Activated CD8-positive, alpha-beta memory T cell treated with anti-CD3 and anti-CD28 coated beads, Interleukin-2, amount 50 U/mL, for 48 hours (primary cell): Measurements from ENCODE around the gene TCF4.

Experiments used
- DNase-seq: peaks from one replicate; pipeline ENCODE4 v3.0.0-alpha.2; 2020

Gene TCF4

DNA sequence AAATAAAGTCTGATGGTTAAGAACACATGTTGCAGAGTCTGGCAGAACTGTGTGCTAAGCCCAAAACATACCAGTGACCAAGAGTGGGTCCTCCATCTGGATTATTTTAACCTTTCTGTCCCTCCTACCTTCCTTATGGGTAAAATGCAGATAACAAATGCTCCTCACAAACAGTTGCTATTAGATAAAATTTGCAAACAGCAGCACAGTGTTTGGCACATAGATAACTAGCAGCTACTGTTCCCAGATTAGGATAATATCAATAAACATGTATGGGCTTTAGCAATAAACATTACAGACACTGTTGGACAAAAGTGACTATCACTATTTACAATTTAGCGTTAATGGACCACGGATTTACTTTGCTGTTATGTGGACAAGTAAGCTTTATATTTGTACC lies 154.9 kb downstream of the TCF4 start:
- DNase-seq, result no peak

GRCh38 chr18:55432307-55433040 lies 155.5 kb downstream of the TCF4 start:
- no peak for DNase-seq

DNA sequence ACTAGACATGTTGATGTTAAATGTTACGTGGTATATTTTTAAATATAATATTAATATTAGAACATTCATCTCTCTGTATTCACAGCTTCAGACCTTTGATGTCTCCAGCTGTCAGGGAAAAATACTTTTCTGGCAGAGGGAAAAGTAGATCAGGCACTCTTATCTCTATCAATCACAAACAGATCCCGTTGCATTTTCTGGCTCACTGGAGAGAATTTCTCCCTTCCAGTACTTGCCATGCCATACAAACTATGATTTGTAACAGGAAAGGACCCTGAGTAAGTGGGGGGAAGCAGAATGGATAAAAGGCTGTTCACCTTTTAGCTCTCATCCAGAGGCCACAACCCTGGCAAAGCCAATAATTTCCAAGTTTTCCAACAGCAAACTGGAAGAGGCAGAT lies 158.0 kb downstream of the TCF4 start:
- no peak for DNase-seq

- DNase-seq, result no peak
Measured at GRCh38 chr18:55427951-55428350, 160.0 kb downstream of the TCF4 start.

DNA sequence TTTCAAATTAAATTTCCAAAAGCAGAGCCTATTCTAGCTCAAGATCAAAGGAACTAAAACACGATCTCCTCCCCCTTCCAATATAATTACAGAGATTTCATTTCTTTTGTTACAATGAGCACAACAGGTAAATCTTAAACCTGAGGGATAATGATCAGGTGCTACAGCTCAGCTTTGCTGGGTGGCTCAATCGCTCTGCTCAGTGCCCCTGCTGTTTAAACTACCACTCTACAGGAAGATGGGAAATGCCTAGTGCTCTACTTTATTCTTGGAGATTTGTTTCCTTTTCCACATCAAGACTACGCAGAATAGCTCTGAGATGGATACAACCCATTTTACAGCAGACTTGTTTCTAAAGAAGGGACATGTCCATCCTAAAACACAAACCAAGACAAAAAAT lies 162.3 kb downstream of the TCF4 start:
- no peak for DNase-seq

GRCh38 chr18:55422456-55423180 lies 165.4 kb downstream of the TCF4 start:
- no peak for DNase-seq

- no peak for DNase-seq
Measured at GRCh38 chr18:55421615-55422419, 166.2 kb downstream of the TCF4 start.

GRCh38 chr18:55421308-55421614 lies 166.7 kb downstream of the TCF4 start:
- no peak for DNase-seq

- DNase-seq, result no peak
Measured at GRCh38 chr18:55420665-55421307, 167.2 kb downstream of the TCF4 start.

DNA sequence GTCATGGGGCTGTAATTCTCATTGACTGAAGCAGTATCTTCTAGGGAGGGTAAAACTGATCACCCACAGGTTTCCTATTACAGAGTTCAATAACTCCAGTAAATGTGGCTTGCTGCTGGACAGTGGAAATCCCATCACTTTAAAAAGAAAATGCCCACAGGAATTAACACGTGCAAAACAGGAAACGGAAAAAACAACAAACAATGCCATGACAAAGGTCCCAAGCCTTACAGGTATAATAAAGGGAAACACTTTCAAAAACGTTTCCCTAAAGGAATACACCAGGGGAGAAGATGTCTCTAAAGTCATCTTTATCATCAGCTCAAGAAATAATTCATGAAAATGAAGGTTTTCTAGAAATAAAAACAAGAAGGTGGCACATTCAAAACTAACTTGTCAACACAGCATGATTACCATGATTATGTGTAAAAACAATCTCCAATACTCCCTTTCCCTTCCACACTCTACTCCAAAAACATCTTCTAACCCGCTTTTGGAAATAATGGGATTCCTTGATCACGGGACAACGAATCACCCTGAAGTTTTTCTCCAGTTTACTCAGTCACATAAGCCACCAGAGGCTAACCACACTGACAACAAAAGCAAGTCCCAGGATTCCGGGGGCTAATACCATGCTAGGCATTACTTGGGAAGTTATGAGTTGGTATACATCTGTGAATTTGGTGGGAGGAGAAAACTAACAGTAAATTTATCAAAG lies 167.9 kb downstream of the TCF4 start:
- no peak for DNase-seq

DNA sequence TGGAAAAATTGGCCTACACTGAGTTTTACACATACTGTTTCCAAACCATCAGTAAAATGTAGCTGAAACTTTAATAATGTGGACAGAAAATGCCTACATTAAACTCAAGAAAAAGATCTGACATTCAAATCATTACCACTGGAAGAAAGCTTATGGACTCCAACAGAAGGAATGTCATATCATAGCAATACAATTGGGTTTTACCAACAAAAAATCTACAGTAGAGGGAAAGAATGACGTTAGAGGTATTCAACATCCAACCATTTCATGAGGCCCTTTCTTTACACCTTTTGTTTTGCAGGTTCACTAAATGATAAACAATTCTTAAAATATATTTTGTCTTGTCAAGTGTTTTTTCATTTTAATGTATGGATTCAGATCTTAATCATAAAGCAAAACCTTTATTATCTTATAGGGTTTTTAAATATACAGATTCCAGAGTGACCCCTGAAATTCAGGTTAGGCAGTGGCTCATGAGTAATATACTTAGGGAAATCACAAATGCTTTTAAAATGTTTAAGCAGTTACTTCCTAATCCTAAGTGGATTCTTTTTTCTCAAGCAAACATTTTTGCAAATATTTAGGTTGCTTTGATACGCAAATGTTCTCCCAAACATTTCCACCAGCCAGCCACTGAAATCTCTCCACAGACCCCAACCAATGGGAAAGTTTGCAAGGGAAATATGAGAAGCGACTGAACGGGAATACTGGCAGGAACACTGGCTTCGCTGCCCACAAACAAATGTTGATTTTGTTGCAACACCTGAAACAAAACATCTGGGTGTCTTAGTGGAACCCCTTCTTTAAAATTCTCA lies 168.7 kb downstream of the TCF4 start:
- no peak for DNase-seq

GRCh38 chr18:55418439-55418838 lies 169.6 kb downstream of the TCF4 start:
- DNase-seq, result no peak

DNA sequence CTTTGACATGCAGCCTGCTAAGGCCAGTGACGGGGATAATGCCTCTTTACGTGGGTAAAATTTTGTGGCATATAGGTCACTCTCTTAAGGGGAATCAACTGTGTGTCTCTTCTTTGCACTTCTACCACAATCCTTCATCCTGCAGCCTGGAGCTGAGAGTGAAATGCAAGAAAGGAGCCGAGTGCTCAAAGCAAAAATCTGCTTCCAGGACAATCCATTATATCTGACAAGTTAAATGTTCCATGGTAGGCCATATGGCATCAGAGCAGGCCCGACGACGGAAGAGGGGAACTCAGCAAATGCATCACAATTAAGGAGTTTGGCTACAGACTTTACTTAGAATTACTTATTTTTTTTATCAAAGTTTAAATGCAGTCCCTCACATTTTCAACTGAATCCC lies 171.2 kb downstream of the TCF4 start:
- DNase-seq, result no peak

GRCh38 chr18:55415258-55415871 lies 172.6 kb downstream of the TCF4 start:
- DNase-seq, result peak; percentile 88

- DNase-seq, result no peak
Measured at GRCh38 chr18:55414475-55414874, 173.5 kb downstream of the TCF4 start.

DNA sequence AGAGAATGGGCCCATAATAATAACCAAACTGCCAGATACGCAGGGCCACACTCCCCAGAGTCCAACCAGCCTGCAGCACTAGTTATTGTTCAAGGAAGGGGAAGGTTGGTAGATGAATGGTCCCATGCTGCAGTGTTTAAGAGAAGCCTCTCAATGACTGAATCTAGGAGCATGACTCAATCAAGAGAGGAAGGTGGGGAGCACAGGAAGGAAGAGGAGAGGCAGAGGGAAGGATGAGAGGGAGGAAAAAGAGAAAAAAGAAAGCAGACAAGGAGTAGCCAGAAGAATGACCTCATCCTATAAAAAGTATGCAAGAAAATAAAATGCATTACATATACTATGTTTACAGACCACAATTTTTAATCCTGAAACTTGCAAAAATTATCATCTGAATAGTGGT lies 174.5 kb downstream of the TCF4 start:
- DNase-seq, result no peak

DNA sequence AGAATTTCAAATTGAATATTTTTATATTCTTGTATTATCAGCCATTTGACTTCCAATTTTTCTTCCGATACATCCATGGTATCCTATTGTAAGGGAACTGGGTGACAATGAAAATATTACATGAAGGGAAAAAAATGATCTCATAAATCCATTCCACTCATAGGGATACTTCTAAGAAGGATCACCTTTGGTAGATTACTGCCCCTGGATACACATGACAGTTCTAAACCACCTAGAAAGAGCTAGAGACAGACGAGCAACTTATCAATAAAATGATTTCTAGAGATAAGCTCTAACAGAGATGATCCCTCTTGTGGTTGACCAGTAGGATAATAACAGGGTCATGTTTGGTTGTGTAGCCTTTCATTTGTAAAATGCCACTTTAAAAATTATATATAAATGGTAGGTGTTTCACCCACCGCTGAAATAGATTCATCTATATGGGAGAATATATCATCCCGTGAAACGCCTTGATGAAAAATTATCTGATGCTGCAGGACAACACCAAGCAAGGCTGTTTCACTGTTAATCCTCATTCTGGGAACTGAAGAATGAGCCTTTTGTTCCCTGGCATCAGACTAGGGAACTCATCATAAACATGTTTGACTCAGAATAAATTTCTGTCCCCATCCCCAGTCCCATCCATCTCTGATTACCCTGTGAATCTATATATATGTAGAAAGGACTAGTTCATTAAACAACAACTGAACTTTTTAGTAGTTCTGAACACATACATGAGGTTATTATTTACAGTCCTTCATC lies 180.0 kb downstream of the TCF4 start:
- no peak for DNase-seq

GRCh38 chr18:55407191-55407590 lies 180.8 kb downstream of the TCF4 start:
- no peak for DNase-seq

- no peak for DNase-seq
Measured at GRCh38 chr18:55406451-55406991, 181.5 kb downstream of the TCF4 start.

GRCh38 chr18:55405893-55406406 lies 182.0 kb downstream of the TCF4 start:
- no peak for DNase-seq
